Activated CD4-positive, alpha-beta T cell treated with anti-CD3 and anti-CD28 coated beads, Interleukin-2, amount 10 ng/mL, durations not matched to agents 7 days and 5 days (primary cell): ENCODE measurements around the gene ZNF618. TPM values are rescaled to one million over a fixed set of nuclear protein-coding genes. Genes with fewer than 3 reads are reported as not detected.

ENCODE experiments used
- CTCF ChIA-PET: fragments of 350-600 bp; sonication (Branson Sonifier 250); formaldehyde crosslinking; loops from one replicate; lab custom pipeline; 2021; ENCODE audit warnings: antibody characterized with exemption; lab: Charles Lee
- POLR2A ChIA-PET: fragments of 350-600 bp; sonication (Branson Sonifier 250); formaldehyde crosslinking; loops from one replicate; lab custom pipeline; 2021; ENCODE audit warnings: antibody characterized with exemption; lab: Charles Lee
- DNase-seq: peaks from one replicate; pipeline ENCODE4 v3.0.0-alpha.2; 2020
- H3K27ac Mint-ChIP-seq: one replicate; pipeline ENCODE4 v1.8.0; 2021; ENCODE audit warnings: mild to moderate bottlenecking, moderate library complexity, mixed read lengths
- H3K27me3 Mint-ChIP-seq: one replicate; pipeline ENCODE4 v1.8.0; 2021; ENCODE audit warnings: mixed read lengths
- H3K36me3 Mint-ChIP-seq: one replicate; pipeline ENCODE4 v1.8.0; 2021; ENCODE audit warnings: low read depth, mixed read lengths
- H3K4me1 Mint-ChIP-seq: one replicate; pipeline ENCODE4 v1.8.0; 2021; ENCODE audit warnings: mixed read lengths
- H3K4me3 Mint-ChIP-seq: one replicate; pipeline ENCODE4 v1.8.0; 2021; ENCODE audit warnings: mild to moderate bottlenecking, moderate library complexity, mixed read lengths
- H3K9me3 Mint-ChIP-seq: one replicate; pipeline ENCODE4 v1.8.0; 2021; ENCODE audit warnings: mixed read lengths
- total RNA-seq, 2 experiments: library from RNA; stranded (reverse); gene quantifications; one replicate each; pipeline ENCODE4 v1.2.3, GENCODE V29; 2021

Gene ZNF618
- total RNA-seq, 2 experiments from 2014 or later: 0.21 to 0.27 TPM

DNA sequence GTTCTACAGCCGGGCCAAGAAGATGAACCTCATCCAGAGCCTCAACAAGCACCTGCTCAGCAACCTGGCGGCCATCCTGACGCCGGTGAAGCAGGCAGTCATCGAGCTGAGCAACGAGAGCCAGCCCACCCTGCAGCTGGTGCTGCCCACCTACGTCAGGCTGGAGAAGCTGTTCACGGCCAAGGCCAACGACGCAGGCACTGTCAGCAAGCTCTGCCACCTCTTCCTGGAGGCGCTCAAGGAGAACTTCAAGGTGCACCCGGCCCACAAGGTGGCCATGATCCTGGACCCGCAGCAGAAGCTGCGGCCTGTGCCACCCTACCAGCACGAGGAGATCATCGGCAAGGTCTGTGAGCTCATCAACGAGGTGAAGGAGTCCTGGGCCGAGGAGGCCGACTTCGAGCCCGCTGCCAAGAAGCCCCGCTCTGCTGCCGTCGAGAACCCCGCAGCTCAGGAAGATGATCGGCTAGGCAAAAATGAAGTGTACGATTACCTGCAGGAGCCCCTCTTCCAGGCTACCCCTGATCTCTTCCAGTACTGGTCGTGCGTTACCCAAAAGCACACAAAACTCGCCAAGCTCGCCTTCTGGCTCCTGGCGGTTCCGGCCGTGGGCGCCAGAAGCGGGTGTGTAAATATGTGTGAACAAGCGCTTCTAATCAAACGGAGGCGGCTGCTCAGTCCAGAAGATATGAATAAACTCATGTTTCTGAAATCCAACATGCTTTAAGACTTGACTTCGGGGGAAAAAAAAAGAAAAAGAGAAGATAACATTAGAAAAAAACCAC, 173.5 kb downstream of the ZNF618 start:
- CTCF ChIA-PET: interaction anchor here (0.9 kb wide), 1 partner anchor 9 kb away, joined by 4 read pairs; no protein-coding TSS in a partner anchor

GRCh38 chr9:114050226-114050568, 174.1 kb downstream of the ZNF618 start:
- H3K36me3 Mint-ChIP-seq: no peaks in the 10 kb centered on the region

More for the DNA sequence above, 173.5 kb downstream of the ZNF618 start:
- no peak overlapping the region for H3K4me3 Mint-ChIP-seq
- no peak for DNase-seq
- POLR2A ChIA-PET: no interaction called here
- no peaks in the 10 kb centered on the region for H3K4me1 Mint-ChIP-seq
- H3K9me3 Mint-ChIP-seq: no peaks in the 10 kb centered on the region
- no peaks in the 10 kb centered on the region for H3K36me3 Mint-ChIP-seq
- no peak overlapping the region for H3K27ac Mint-ChIP-seq
- H3K27me3 Mint-ChIP-seq: peaks cover 7% of the 10 kb centered on the region

GRCh38 chr9:114050646-114051045, 174.5 kb downstream of the ZNF618 start:
- H3K36me3 Mint-ChIP-seq: no peaks in the 10 kb centered on the region
- POLR2A ChIA-PET: no interaction called here
- H3K27ac Mint-ChIP-seq: no peak overlapping the region
- H3K9me3 Mint-ChIP-seq: no peaks in the 10 kb centered on the region
- H3K4me1 Mint-ChIP-seq: no peaks in the 10 kb centered on the region
- DNase-seq: no peak
- H3K4me3 Mint-ChIP-seq: no peak overlapping the region
- H3K27me3 Mint-ChIP-seq: peaks cover 2% of the 10 kb centered on the region
- CTCF ChIA-PET: no interaction called here

More at GRCh38 chr9:114050226-114050568, 174.1 kb downstream of the ZNF618 start:
- H3K4me3 Mint-ChIP-seq: no peak overlapping the region
- POLR2A ChIA-PET: no interaction called here
- H3K27ac Mint-ChIP-seq: no peak overlapping the region
- no peak for DNase-seq
- H3K4me1 Mint-ChIP-seq: no peaks in the 10 kb centered on the region
- H3K27me3 Mint-ChIP-seq: peaks cover 5% of the 10 kb centered on the region
- CTCF ChIA-PET: no interaction called here
- H3K9me3 Mint-ChIP-seq: no peaks in the 10 kb centered on the region

- H3K27me3 Mint-ChIP-seq: no peaks in the 10 kb centered on the region
- no peaks in the 10 kb centered on the region for H3K4me1 Mint-ChIP-seq
- no peaks in the 10 kb centered on the region for H3K9me3 Mint-ChIP-seq
- ChIA-PET CTCF (no interaction called here), POLR2A (no interaction called here)
- no peak for DNase-seq
- H3K36me3 Mint-ChIP-seq: no peaks in the 10 kb centered on the region
- H3K4me3 Mint-ChIP-seq: no peak overlapping the region
- no peak overlapping the region for H3K27ac Mint-ChIP-seq
These were observed 175.2 kb downstream of the ZNF618 start for GRCh38 chr9:114051281-114051680.

- ChIA-PET CTCF (no interaction called here), POLR2A (no interaction called here)
- no peaks in the 10 kb centered on the region for H3K36me3 Mint-ChIP-seq
- H3K27me3 Mint-ChIP-seq: no peaks in the 10 kb centered on the region
- H3K27ac Mint-ChIP-seq: no peak overlapping the region
- DNase-seq: no peak
- H3K4me1 Mint-ChIP-seq: no peaks in the 10 kb centered on the region
- no peaks in the 10 kb centered on the region for H3K9me3 Mint-ChIP-seq
- H3K4me3 Mint-ChIP-seq: no peak overlapping the region
These were observed 175.6 kb downstream of the ZNF618 start for GRCh38 chr9:114051706-114052105.

DNA sequence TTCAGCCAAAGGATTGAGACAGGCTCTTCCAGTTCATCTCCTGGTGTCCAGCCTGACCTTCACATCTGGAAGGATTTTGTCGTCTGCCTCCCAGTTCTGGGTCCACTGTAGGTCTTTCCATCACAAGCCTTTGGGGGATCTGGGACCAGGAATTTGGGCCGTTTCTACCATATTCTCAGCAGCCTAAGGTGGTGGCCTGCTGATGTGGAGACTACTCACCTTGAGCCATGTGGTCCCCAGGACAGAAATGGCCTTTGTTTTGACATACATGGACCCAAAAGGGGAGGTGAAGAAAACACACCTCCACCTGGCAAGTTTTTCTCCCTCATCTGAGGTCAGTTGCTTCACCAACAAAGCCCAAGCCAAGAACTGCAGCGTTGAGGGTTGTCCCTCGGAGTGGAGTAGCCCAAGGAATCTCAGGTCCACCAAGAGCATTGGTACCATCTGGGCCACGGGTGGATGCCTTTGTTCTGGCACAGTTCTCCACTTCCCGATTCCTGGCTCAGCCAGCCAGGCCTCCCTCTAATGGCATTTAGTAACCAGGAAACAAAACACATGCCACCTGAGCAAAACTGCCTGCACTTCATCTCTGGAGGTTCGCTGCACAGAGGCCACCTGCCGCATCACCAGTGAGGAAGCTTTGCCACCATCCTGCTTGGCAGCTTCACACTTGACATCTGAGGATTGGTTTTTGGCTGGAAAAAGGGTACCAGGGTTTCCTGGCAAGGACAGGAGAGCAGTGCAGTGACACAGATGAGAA, 177.3 kb downstream of the ZNF618 start:
- H3K4me1 Mint-ChIP-seq: no peaks in the 10 kb centered on the region
- H3K36me3 Mint-ChIP-seq: no peaks in the 10 kb centered on the region
- no peak overlapping the region for H3K4me3 Mint-ChIP-seq
- ChIA-PET CTCF (no interaction called here), POLR2A (no interaction called here)
- H3K9me3 Mint-ChIP-seq: no peaks in the 10 kb centered on the region
- no peak for DNase-seq
- no peak overlapping the region for H3K27ac Mint-ChIP-seq
- no peaks in the 10 kb centered on the region for H3K27me3 Mint-ChIP-seq

DNA sequence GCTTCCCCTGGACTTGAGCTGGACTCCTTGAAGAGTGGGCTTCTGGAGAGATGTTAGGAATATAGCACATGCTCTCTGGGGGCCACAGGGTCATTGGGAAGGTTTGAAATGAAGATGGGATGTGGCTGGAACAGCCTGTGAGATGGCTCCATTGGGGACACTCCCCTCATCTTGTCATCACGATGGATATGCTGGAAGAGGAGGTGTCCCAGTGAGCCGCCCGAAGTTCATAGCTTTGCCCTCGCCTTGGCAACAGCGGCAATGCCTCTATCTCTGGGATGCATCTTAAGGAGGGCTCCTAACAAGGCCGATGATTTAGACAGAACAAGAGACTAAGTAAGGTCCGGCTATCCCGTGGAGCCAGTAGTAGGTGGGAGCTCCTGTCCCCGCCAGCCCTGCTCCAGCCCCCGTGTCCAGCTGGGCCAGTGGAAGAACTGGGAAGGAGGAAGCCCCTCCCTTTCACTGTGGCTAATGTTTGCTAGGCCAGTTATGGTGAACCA, 178.1 kb downstream of the ZNF618 start:
- Mint-ChIP-seq H3K36me3 (no peaks in the 10 kb centered on the region), H3K4me3 (no peak overlapping the region), H3K4me1 (no peaks in the 10 kb centered on the region), H3K27ac (no peak overlapping the region), H3K9me3 (no peaks in the 10 kb centered on the region), H3K27me3 (no peaks in the 10 kb centered on the region)
- CTCF ChIA-PET: no interaction called here
- POLR2A ChIA-PET: no interaction called here
- no peak for DNase-seq

DNA sequence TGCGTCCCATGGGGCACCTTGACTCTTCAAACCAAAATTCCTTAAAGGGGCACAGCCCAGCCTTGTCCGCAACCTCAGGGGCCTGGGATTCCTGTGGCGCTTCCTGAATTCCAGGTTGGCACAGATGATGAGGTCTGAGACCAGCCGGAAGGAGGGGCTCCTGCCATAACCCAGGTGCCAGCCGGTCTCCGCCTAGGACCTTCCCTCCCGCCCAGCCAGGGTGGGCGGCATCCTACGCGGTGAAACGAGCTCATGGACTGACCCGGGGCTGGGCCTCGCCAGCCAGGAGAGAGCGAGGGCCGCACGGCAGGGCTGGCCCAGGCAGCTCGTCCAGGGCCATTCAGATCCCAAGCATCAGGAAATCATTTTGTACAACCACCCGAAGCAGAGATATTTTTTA, 179.0 kb downstream of the ZNF618 start:
- POLR2A ChIA-PET: no interaction called here
- Mint-ChIP-seq H3K36me3 (no peaks in the 10 kb centered on the region), H3K9me3 (no peaks in the 10 kb centered on the region), H3K27me3 (no peaks in the 10 kb centered on the region), H3K4me3 (no peak overlapping the region), H3K4me1 (no peaks in the 10 kb centered on the region), H3K27ac (no peak overlapping the region)
- CTCF ChIA-PET: no interaction called here
- no peak for DNase-seq

- no peaks in the 10 kb centered on the region for H3K27me3 Mint-ChIP-seq
- ChIA-PET POLR2A (no interaction called here), CTCF (interaction anchor here (0.6 kb wide), 2 partner anchors 131 to 349 kb away, joined by 3 to 4 read pairs; no protein-coding TSS in a partner anchor)
- no peak overlapping the region for H3K27ac Mint-ChIP-seq
- no peak for DNase-seq
- H3K4me1 Mint-ChIP-seq: no peaks in the 10 kb centered on the region
- H3K9me3 Mint-ChIP-seq: no peaks in the 10 kb centered on the region
- no peak overlapping the region for H3K4me3 Mint-ChIP-seq
- H3K36me3 Mint-ChIP-seq: no peaks in the 10 kb centered on the region
These were observed 179.8 kb downstream of the ZNF618 start for GRCh38 chr9:114055894-114056293.

DNA sequence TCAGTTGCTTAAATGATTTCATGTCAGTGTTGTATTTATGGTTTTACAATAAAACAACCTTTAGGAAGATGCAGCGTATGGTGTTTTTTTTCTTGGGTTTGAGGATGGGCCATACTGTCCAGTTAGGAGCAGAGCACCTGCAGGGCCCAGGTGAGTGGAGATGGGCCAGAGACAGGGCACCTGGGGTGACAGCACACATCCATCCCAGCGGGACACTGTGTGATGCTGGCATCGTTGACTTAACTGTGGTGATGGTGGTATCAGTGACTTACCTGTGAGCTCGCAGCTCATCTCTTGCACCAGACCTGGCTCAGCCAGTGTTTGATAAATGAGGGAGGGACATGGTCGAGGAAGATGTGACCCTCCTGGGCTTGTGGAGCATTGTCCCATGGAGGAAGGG, 180.4 kb downstream of the ZNF618 start:
- H3K27ac Mint-ChIP-seq: no peak overlapping the region
- no peaks in the 10 kb centered on the region for H3K27me3 Mint-ChIP-seq
- H3K4me3 Mint-ChIP-seq: no peak overlapping the region
- no peaks in the 10 kb centered on the region for H3K4me1 Mint-ChIP-seq
- no peak for DNase-seq
- ChIA-PET POLR2A (no interaction called here), CTCF (interaction anchor here (0.6 kb wide), 2 partner anchors 130 to 349 kb away, joined by 3 to 4 read pairs; no protein-coding TSS in a partner anchor)
- no peaks in the 10 kb centered on the region for H3K9me3 Mint-ChIP-seq
- H3K36me3 Mint-ChIP-seq: no peaks in the 10 kb centered on the region

- H3K27ac Mint-ChIP-seq: no peak overlapping the region
These were observed 181.2 kb downstream of the ZNF618 start for GRCh38 chr9:114057161-114057885.

DNA sequence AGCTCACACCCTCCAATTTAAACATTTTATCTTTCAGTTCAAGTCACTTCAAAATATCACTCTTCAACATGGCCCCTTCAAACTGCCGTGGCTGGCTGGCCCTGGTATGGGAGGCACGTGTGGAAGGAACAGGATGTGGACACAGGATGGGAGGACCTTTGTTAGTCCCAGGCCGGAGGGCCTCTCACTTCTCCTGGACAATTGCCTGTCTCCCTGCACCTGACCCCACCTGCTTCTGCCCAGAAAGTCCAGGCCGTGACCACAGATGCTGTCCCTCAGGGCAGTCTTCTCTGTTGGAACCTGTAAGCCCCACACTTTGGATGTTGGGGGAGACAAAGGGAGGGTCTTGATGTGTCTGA, 182.6 kb downstream of the ZNF618 start:
- H3K36me3 Mint-ChIP-seq: no peaks in the 10 kb centered on the region
- H3K27ac Mint-ChIP-seq: no peak overlapping the region
- no peaks in the 10 kb centered on the region for H3K4me1 Mint-ChIP-seq
- H3K27me3 Mint-ChIP-seq: peaks cover 8% of the 10 kb centered on the region
- POLR2A ChIA-PET: no interaction called here
- CTCF ChIA-PET: interaction anchor here (0.9 to 3.1 kb wide), 2 partner anchors 9 to 24 kb away, joined by 4 to 11 read pairs; no protein-coding TSS in a partner anchor
- no peaks in the 10 kb centered on the region for H3K9me3 Mint-ChIP-seq
- DNase-seq: no peak
- H3K4me3 Mint-ChIP-seq: no peak overlapping the region

More at GRCh38 chr9:114057161-114057885, 181.2 kb downstream of the ZNF618 start:
- CTCF ChIA-PET: no interaction called here
- no peak for DNase-seq
- POLR2A ChIA-PET: no interaction called here
- H3K27me3 Mint-ChIP-seq: no peaks in the 10 kb centered on the region
- H3K9me3 Mint-ChIP-seq: no peaks in the 10 kb centered on the region
- no peaks in the 10 kb centered on the region for H3K36me3 Mint-ChIP-seq
- no peak overlapping the region for H3K4me3 Mint-ChIP-seq
- H3K4me1 Mint-ChIP-seq: no peaks in the 10 kb centered on the region
